ENCODE data around the gene NDUFAF4.
A peak's percentile ranks its signal among the peaks of the same experiment; 100 is the strongest.
"Not testable (repeated sequence)": the region's sequence is repeated elsewhere in the genome, so short reads cannot be mapped to it uniquely, and the experiment has no call there.

NDUFAF4 gene

DNA sequence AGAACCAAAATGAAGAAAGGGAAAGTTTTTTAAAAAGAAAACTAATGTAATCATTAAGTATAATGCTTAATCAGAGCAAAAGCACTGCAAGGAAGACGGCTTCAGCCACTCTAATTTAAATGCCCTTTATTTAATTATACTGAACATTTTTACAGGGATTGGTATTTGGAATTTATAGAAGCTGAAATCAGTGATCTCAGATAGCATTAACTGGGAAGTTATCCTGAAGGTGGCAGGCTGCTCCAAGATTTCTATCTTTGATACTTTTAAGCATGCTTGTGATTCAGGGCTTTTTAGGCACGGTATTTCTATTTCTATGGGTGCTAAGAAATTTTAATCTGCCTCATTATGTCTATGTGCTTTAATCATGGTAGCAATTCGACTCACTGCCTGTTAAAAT lies 1.3 kb upstream of the NDUFAF4 start:
- peak; percentile 13 for DNase-seq (ENCODE audit: low read depth)

DNA sequence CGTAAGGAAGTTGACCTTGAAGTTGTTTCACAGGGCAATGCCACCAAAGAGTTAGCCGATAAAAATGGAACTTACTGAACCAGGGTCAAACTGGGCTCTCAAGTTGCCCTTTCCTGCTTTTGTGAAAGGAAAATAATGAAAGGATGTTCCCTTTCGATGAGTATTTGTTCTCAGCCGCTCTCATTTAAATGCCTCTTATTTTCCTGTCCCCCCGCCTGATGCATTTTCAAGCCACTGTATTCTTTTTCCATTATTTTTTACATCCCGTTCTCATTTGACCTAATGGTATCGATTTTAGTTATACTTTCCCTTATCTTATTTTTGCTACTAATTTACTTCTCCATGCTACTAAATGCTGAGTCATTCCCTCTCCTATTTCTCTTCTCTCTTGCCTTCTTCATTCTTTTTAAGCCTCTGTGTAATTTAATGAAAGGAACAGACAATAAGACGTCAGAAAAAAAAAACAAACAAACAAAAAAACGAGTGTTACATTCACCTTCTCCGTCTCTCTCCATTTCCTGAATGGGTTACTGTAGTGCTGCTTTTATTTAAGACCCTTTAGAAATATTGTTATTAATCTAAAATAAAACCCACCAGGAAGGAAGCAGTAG lies 655 bp upstream of the NDUFAF4 start:
- peak; percentile 6 for DNase-seq (ENCODE audit: low read depth)

DNA sequence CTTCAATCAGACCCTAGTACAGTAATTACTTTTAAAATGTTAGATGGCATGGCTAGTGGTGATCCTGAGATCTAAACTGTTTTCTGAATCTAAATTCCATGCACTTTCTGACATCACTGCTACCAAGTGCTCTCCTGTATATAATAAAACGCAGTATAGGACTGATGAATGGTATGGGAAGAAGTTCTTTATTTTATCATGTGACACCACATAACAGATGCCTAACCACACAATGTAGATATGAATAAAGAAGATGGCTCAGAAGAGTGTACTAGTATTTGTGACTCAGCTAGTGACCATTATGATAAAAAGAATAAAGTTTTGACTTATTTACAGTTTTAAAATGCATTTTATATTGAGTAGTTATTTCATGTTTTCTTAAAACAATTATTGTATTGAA lies 8.5 kb downstream of the NDUFAF4 start:
- no peak for DNase-seq (ENCODE audit: low read depth)

DNA sequence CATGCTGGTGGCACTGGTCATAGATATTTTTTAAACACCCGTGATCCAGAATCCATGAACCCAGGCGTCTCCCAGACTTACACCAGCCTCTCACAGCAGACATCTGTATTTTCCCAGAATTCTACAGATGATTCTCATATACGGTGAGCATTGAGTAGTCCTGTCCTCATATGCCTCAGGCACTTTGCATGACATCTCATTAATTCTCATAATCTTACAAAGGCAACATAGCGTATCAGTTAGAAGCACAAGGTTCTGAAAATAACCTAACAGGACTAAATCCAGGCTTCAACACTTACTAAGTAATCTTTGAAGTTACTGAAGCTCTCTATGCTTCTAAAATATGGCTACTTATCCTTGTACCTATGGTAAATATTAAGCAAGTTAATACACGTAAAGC lies 8.9 kb downstream of the NDUFAF4 start:
- no peak for DNase-seq (ENCODE audit: low read depth)

DNA sequence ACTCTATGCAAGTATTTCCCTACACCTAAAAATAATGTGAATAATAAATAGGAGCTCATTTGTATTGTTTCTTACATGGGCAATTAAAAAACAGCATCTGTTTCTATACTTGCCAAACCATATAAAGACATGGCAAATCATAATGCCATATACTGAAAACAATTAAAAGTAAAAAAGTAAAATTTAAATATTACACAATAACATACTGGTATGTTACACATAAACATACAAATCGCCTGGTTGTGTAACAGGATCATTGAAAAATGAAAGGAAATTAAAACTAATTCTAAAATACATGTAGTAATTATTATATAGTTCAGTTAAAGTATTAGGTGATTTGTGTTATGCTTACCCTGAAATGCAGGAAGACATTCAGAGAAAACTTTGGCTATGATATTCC lies 11.2 kb downstream of the NDUFAF4 start:
- no peak for DNase-seq (ENCODE audit: low read depth)

DNA sequence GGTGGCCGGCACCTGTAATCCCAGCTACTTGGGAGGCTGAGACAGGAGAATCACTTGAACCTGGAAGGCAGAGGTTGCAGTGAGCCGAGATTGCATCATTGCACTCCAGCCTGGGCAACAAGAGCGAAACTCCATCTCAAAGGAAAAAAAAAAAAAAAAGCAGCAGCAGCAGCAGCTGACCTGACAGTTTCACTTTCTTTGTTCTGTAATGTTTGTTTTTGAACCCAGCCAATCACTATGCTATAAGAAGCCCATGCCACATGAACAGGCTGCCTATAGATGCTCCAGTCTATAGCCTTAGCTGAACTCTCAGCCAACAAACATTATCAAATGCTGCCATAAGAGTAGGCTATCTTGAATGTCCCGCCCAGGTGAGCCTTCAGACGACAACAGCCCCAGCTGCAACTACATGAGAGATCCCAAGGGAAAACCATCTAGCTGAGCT lies 12.5 kb downstream of the NDUFAF4 start:
- DNase-seq (ENCODE audit: low read depth) = not testable (repeated sequence)

DNA sequence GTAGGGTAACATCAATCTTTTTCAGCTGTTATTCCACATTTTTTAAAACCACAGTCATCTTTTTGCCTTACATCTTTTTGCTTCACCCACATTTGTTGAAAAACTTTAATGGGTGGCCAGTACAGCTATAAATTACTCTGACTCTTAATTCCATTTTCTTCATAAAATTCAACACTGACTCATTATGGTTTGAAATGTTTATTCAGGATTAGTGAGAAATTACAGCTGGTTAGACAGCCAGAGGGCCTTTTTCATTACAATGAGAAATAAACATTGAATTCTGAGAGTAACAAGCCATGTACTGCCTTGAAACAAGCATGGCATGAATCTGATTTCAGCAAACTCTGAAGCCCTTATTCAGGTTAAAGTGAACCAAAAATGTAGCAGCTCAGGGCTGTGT lies 19.5 kb downstream of the NDUFAF4 start:
- no peak for DNase-seq (ENCODE audit: low read depth)

DNA sequence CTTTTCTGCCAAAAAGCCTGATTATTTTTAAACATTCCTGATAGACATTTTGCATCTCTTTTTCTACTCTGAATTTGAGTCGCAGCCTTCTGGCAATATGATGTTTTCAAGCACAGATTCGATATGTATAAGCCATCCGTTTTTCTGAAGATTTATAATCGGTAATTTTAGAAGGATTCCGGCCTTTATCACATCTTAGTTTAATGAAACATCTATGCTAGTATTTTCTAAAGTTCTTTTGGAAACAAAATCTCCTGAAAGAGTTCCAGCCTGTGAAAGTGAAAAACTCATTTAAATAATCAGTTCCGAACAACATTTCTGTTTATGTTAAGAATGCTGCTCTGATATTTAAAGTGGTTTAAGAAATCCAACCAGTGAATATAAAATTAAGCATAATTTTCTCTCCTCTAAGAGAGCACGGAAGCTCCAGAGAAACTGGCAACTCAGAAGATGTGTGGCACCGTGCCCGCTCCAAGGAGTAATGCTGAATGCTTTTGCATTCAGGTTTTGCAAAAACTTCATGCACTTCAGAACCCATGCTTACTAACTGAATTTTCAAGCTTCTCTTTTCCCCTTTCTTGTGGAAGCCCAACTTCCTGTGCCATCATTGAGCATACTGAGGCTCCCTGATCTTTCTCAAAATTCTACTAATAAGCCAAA lies 20.7 kb downstream of the NDUFAF4 start:
- DNase-seq (ENCODE audit: low read depth) = no peak

DNA sequence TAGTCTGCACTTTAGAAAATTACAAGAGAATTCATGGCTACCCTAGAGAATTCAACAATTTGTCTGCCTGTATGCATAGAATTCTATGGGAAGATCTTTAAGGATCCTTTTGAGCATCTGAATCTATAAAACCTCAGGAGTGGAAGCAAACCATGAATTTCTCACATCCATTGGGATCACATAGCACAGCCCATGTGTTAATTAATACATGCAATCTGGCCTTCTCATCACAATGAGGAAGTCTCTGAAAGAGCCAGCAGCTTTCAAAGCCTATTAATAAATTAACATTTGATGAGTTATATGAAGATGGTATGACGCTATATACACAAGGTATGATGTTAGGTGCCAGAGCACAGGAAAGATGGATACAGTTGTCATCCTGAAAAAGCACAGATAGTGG lies 24.7 kb downstream of the NDUFAF4 start:
- DNase-seq (ENCODE audit: low read depth) = no peak

DNA sequence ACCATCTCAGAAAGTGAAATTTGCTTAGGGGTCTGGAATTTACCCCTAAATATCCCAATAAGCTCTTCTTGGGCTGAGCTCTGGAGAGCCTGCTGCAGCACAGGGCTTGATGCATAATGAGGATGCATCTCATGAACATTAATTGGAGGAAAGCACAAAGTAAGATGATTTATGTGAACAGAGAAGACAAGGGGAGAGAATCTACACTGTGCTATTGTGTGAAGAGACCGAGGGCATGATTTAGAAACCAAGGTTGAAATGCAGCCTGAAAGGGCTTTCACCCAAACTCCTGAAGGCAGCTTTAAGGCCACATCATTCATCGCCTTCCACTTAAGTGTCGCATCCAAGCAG lies 32.7 kb downstream of the NDUFAF4 start:
- no peak for DNase-seq (ENCODE audit: low read depth)

DNA sequence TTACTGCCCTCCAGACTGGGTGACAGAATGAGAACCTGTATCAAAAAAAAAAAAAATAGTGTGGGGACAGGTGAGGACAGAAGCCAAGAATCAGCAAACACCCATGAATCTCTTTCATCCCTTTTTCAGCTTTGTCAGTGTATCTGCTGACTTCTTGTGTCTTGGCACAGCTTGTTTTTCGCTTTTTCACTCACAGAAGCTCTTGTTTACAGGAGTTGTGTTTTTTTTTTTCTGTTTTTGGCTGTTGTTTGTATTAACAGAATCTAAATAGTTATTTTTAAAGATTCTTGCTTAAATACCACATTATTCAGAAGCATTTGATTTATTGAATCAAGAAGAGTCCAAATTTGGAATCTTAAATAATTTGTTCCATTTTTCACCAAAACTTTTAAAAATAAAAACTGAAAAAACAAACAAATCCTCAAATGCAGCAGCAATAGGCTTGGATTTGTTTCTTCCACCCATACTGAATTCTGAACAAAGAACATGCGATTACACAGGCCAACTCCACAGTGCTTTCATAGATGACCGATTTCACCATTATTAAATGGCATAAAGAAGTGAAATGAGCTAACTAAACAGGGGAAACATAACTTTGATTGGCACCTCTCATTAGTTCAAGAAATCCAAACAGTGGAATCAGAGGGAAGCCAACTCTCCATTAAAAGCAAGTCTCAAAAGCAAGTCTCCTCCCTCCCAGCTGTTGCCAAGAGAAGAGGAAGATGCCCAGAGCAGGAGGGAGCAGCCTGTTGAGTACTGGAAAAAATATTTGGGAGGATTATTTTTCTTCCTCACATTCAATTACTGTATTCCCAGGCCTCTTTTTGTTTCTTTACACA lies 33.3 kb downstream of the NDUFAF4 start:
- no peak for DNase-seq (ENCODE audit: low read depth)

DNA sequence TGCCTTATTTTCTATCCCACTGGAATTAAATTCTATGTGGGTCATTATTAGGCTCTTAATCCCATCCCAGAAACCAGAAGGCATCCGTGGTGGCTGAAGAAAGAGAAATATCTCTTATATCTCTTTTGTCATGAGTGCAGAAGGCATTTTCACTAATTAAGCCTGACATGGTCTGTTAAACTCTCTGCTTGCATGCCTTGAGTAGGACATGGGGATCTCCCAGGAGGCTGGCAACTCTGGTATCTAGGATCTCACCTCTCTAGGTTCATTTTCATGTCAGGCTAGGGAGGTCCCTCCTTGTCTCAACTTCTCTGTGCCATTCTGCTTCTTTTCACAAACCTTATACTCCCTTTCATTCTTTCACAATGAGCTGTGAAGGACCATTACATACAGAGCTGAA lies 35.1 kb downstream of the NDUFAF4 start:
- DNase-seq (ENCODE audit: low read depth) = no peak

DNA sequence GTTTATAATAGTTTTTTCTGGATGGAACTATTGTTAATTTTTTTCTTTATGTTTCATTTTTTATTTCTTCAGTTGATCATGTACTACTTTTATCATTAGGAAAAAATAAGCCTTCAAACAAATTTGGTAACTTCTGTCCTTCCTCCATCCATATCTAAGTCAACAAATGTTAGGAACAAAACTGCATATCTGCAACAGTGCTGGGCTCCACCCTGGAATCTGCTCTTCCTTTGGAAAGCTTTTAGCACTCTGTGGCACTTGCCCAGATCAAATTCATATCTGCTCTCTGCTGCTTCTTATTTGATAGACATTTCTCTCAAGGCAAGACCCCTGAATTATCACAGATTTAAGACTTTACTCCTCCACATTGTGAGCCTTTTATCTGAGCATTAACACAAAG lies 36.1 kb downstream of the NDUFAF4 start:
- DNase-seq (ENCODE audit: low read depth) = no peak

DNA sequence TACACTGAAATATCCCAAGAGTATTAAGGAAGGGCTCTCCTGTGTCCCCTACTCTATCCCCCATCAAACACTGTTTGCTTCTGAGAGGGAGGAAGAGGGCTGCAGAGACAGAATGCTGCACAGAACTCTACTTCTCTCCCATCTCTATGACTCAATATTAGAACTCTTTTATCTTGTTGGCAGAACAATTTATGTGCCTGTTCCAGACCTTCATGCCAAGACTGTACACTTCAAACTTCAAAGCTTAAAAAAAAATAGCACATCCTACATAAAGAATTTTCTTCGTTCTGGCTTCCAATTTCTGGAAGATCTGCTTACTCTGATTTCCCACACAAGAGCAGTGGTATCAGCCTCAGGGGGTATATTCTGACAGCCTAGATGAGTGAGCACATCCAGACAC lies 40.8 kb downstream of the NDUFAF4 start:
- DNase-seq (ENCODE audit: low read depth) = no peak

DNA sequence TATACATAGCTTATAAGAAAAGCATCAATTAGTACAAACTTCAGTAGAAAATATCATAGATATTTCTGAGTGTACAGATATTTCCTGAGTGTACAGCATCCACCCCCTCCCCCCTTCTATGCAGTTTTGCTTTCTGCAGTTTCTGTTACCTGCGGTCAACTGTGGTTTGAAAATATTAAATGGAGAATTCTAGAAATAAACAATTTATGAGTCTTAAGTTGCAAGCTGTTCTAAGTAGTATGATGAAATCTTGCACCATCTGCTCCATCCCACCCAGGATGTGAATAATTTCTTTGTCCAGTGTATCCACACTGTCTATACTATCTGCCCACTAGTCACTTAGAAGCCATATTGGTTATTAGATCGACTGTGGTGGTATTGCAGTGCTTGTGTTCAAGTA lies 44.6 kb downstream of the NDUFAF4 start:
- DNase-seq (ENCODE audit: low read depth) = no peak

DNA sequence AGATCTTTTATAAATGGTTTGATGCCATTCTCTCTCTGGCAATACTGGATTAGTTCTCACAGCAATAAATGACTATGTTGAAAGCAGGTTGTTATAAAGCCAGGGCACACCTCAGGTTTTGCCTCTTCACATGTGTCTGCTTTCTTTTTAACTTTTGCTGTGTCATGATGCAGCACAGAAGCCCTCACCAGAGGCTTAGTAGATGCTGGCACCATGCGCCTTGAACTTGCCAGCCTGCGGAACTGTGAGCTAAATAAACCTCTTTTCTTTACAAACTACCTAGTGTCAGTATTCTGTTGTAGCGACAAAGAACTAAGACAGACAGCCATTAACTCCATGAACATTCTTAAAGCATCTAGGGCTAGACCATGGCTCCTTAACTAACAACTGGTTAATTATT lies 45.1 kb downstream of the NDUFAF4 start:
- no peak for DNase-seq (ENCODE audit: low read depth)

DNA sequence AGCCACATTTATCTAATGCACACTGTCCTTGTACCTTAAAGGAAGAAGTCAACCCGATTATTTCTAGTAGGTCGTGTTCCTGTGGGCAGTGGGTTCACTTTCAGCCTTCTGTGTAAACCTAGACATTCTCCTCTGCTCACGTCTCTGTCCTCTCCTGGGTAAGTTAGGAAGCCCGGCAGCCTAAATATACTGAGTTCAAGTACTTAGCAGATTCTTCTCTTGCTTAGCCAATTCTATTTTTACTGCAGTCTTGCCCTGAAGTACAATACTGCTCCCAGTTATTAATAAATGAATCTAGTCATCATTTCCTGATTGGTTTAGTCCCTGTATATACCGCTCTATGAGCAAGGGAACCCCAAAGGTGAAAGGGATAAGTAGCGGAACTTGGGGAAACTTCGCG lies 45.8 kb downstream of the NDUFAF4 start:
- DNase-seq (ENCODE audit: low read depth) = no peak

DNA sequence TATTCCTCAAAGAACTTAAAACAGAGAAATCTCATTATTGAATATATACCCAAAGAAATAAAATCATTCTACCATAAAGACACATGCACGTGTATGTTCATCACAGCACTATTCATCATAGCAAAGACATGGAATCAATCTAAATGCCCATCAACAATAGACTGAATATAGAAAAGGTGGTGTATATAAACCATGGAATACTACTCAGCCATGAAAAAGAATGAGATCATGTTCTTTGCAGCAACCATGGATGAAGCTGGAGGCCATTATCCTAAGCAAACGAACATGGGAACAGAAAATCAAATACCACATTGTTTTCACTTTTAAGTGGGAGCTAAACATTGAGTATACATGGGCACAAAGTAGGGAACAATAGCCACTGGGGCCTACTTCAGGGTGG lies 48.1 kb downstream of the NDUFAF4 start:
- no peak for DNase-seq (ENCODE audit: low read depth)

DNA sequence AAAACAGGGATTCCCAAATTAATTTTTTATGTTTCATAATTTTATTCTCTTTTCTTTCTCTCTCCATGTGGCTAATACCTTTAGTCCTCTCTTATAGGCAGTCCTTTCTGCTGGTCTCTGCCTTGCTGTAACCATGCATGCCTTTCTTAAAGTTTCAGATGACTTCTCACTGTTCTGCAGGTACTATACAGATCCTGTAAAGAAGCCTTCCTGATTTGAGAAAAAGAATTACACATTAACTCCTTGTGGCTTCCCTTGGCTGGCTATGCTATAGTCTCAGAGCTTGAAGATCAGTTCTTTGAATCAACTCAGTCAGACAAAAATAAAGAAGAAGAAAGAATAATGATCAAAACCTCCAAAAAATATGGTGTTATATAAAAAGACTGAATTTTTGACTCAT lies 53.2 kb downstream of the NDUFAF4 start:
- DNase-seq (ENCODE audit: low read depth) = no peak

DNA sequence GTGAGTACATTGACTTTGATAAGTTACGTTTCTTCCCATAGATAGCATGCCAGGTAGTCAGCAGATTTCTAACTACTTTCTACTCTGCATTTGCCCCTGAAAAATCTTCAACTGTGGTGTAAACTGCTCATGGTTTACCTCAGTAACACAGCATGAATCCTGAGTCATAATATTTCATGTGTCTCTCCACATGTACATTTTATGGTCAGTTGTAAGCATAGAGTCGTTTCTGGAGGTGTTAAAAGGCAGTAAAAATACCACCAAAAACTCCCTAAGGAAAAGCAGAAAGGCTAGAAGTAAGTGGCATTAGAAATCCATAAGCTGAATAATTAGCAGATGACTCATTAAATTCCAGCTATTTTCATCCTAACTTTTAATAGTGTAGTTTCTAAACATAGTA lies 56.3 kb downstream of the NDUFAF4 start:
- DNase-seq (ENCODE audit: low read depth) = no peak
